ENCODE measurements around the gene DNASE1L1. TPM values are rescaled to one million over a fixed set of nuclear protein-coding genes. Genes with fewer than 3 reads are reported as not detected.

The DNASE1L1 gene
- total RNA-seq, 1 donor from 2014 or later: 14.2 TPM

GRCh38 chrX:154363706-154364439, 45.2 kb downstream of the DNASE1L1 start:
- Histone ChIP-seq H3K4me3 (no peak overlapping the region), H2AFZ (replicated peaks) (no peak overlapping the region), H3K27ac (no peak overlapping the region), H4K20me1 (ENCODE audit: low read depth) (peaks cover 76% of the 10 kb centered on the region), H3K4me1 (no peaks in the 10 kb centered on the region), H3K27me3 (no peaks in the 10 kb centered on the region), H3K79me2 (ENCODE audit: low read depth) (peaks cover 35% of the 10 kb centered on the region), H3K4me2 (no peak overlapping the region), H3K9ac (no peak overlapping the region), H3F3A (ENCODE audit: low read depth) (no peaks in the 10 kb centered on the region), H3K36me3 (no peaks in the 10 kb centered on the region), H3K9me3 (ENCODE audit: low read depth) (no peaks in the 10 kb centered on the region)
- Mint-ChIP-seq H3K36me3 (peaks cover 8% of the 10 kb centered on the region), H3K4me1 (no peaks in the 10 kb centered on the region), H3K9me3 (peaks cover 11% of the 10 kb centered on the region), H3K27me3 (ENCODE audit: insufficient read depth, low read depth) (peaks cover 16% of the 10 kb centered on the region), H3K4me3 (no peak overlapping the region), H3K27ac (no peak overlapping the region)
- TF ChIP-seq EZH2phosphoT487 (IDR thresholded peaks at IDR 0.05) (no peak), EZH2 (IDR thresholded peaks at IDR 0.05) (no peak), CTCF (IDR thresholded peaks at IDR 0.05) (no peak)
- DNase-seq (ENCODE audit: low spot score): no peak

- no peaks in the 10 kb centered on the region for H3K36me3 ChIP-seq
- no peaks in the 10 kb centered on the region for H3F3A ChIP-seq (ENCODE audit: low read depth)
- no peaks in the 10 kb centered on the region for H3K4me1 ChIP-seq
- H3K27ac ChIP-seq: no peak overlapping the region
- no peak overlapping the region for H3K4me2 ChIP-seq
- no peak overlapping the region for H2AFZ ChIP-seq (replicated peaks)
- H3K79me2 ChIP-seq (ENCODE audit: low read depth): peaks cover 18% of the 10 kb centered on the region
- TF ChIP-seq CTCF (IDR thresholded peaks at IDR 0.05) (no peak), EZH2phosphoT487 (IDR thresholded peaks at IDR 0.05) (no peak), EZH2 (IDR thresholded peaks at IDR 0.05) (no peak)
- no peak for DNase-seq (ENCODE audit: low spot score)
- Mint-ChIP-seq H3K4me3 (no peak overlapping the region), H3K27me3 (ENCODE audit: insufficient read depth, low read depth) (peaks cover 16% of the 10 kb centered on the region), H3K4me1 (no peaks in the 10 kb centered on the region), H3K36me3 (peaks cover 8% of the 10 kb centered on the region), H3K27ac (no peak overlapping the region), H3K9me3 (peaks cover 15% of the 10 kb centered on the region)
- no peak overlapping the region for H3K4me3 ChIP-seq
- peaks cover 68% of the 10 kb centered on the region for H4K20me1 ChIP-seq (ENCODE audit: low read depth)
- H3K9ac ChIP-seq: no peak overlapping the region
- H3K27me3 ChIP-seq: no peaks in the 10 kb centered on the region
- H3K9me3 ChIP-seq (ENCODE audit: low read depth): no peaks in the 10 kb centered on the region
These were observed 46.8 kb downstream of the DNASE1L1 start for GRCh38 chrX:154362085-154362742.

- Histone ChIP-seq H2AFZ (replicated peaks) (no peak overlapping the region), H3K36me3 (no peaks in the 10 kb centered on the region), H3K4me3 (no peak overlapping the region), H3K27ac (no peak overlapping the region), H4K20me1 (ENCODE audit: low read depth) (peaks cover 56% of the 10 kb centered on the region), H3F3A (ENCODE audit: low read depth) (no peaks in the 10 kb centered on the region), H3K9me3 (ENCODE audit: low read depth) (no peaks in the 10 kb centered on the region), H3K27me3 (no peaks in the 10 kb centered on the region), H3K79me2 (ENCODE audit: low read depth) (no peaks in the 10 kb centered on the region), H3K4me2 (no peak overlapping the region), H3K9ac (no peak overlapping the region), H3K4me1 (no peaks in the 10 kb centered on the region)
- TF ChIP-seq EZH2 (IDR thresholded peaks at IDR 0.05) (no peak), CTCF (IDR thresholded peaks at IDR 0.05) (no peak), EZH2phosphoT487 (IDR thresholded peaks at IDR 0.05) (no peak)
- Mint-ChIP-seq H3K36me3 (peaks cover 11% of the 10 kb centered on the region), H3K27ac (no peak overlapping the region), H3K27me3 (ENCODE audit: insufficient read depth, low read depth) (peaks cover 7% of the 10 kb centered on the region), H3K4me1 (no peaks in the 10 kb centered on the region), H3K9me3 (peaks cover 17% of the 10 kb centered on the region), H3K4me3 (no peak overlapping the region)
- DNase-seq (ENCODE audit: low spot score): no peak
These were observed 48.8 kb downstream of the DNASE1L1 start for GRCh38 chrX:154360155-154360713.
